Measurements from ENCODE around the gene RNF207. TPM values are rescaled to one million over a fixed set of nuclear protein-coding genes. Genes with fewer than 3 reads are reported as not detected.

The RNF207 gene
- total RNA-seq, 1 donor from 2014 or later: 4.9 TPM

GRCh38 chr1:6199298-6200187, 6.4 kb upstream of the RNF207 start, which contains the start of gene RPL22:
Gene RPL22 (minus strand): TSS chr1:6199595. CDS start chr1:6199573, 22 bp downstream.
- peak; percentile 95 for DNase-seq (ENCODE audit: low read depth, low spot score)
- Mint-ChIP-seq H3K36me3 (ENCODE audit: low read depth) (peaks cover 8% of the 10 kb centered on the region), H3K4me1 (peaks cover 36% of the 10 kb centered on the region), H3K27ac (ENCODE audit: unreplicated experiment) (peak within 1 kb of the TSS; percentile 97), H3K9me3 (peaks cover 6% of the 10 kb centered on the region), H3K27me3 (ENCODE audit: low read depth) (peaks cover 15% of the 10 kb centered on the region), H3K4me3 (peak within 1 kb of the TSS; percentile 91)
- TF ChIP-seq CTCF (conservative IDR thresholded peaks at IDR 0.05): no peak

- Mint-ChIP-seq H3K9me3 (peaks cover 6% of the 10 kb centered on the region), H3K36me3 (ENCODE audit: low read depth) (peaks cover 8% of the 10 kb centered on the region), H3K27me3 (ENCODE audit: low read depth) (peaks cover 22% of the 10 kb centered on the region)
These were observed 5.6 kb upstream of the RNF207 start for GRCh38 chr1:6200188-6200809.

GRCh38 chr1:6202256-6202655, 3.7 kb upstream of the RNF207 start:
- Mint-ChIP-seq H3K4me3 (peak overlapping the region; percentile 70), H3K27ac (ENCODE audit: unreplicated experiment) (no peak overlapping the region), H3K27me3 (ENCODE audit: low read depth) (peaks cover 38% of the 10 kb centered on the region), H3K9me3 (peaks cover 6% of the 10 kb centered on the region), H3K36me3 (ENCODE audit: low read depth) (peaks cover 3% of the 10 kb centered on the region), H3K4me1 (peaks cover 36% of the 10 kb centered on the region)
- no peak for TF ChIP-seq CTCF (conservative IDR thresholded peaks at IDR 0.05)
- DNase-seq (ENCODE audit: low read depth, low spot score): no peak

More at GRCh38 chr1:6200188-6200809, 5.6 kb upstream of the RNF207 start:
- DNase-seq (ENCODE audit: low read depth, low spot score): no peak
- Mint-ChIP-seq H3K4me3 (peak overlapping the region; percentile 91), H3K4me1 (peaks cover 42% of the 10 kb centered on the region), H3K27ac (ENCODE audit: unreplicated experiment) (peak overlapping the region; percentile 97)
- TF ChIP-seq CTCF (conservative IDR thresholded peaks at IDR 0.05): no peak

- no peak for DNase-seq (ENCODE audit: low read depth, low spot score)
- Mint-ChIP-seq H3K4me1 (peaks cover 10% of the 10 kb centered on the region), H3K9me3 (no peaks in the 10 kb centered on the region), H3K36me3 (ENCODE audit: low read depth) (no peaks in the 10 kb centered on the region), H3K27ac (ENCODE audit: unreplicated experiment) (no peak overlapping the region), H3K4me3 (no peak overlapping the region), H3K27me3 (ENCODE audit: low read depth) (peaks cover 52% of the 10 kb centered on the region)
- TF ChIP-seq CTCF (conservative IDR thresholded peaks at IDR 0.05): no peak
These were observed 569 bp downstream of the RNF207 start for GRCh38 chr1:6206520-6206855.

- Mint-ChIP-seq H3K36me3 (ENCODE audit: low read depth) (no peaks in the 10 kb centered on the region), H3K27ac (ENCODE audit: unreplicated experiment) (no peak overlapping the region), H3K4me3 (peak overlapping the region; percentile 65), H3K9me3 (no peaks in the 10 kb centered on the region), H3K4me1 (peaks cover 10% of the 10 kb centered on the region), H3K27me3 (ENCODE audit: low read depth) (peaks cover 47% of the 10 kb centered on the region)
- TF ChIP-seq CTCF (conservative IDR thresholded peaks at IDR 0.05): no peak
- DNase-seq (ENCODE audit: low read depth, low spot score): no peak
These were observed 1.4 kb downstream of the RNF207 start for GRCh38 chr1:6207075-6207885.
